HG03025 (cell line): ENCODE data around the gene EDN2.

ENCODE experiments used
- ATAC-seq: cut with Tn5 transposase; IDR thresholded peaks from one replicate; pipeline ENCODE4 v1.9.1; 2021; ENCODE audit warnings: mild to moderate bottlenecking, moderate library complexity; ENCODE audit not compliant: unreplicated experiment, low FRiP score

The EDN2 gene

GRCh38 chr1:41444246-41444645, 40.2 kb downstream of the EDN2 start:
- no peak for ATAC-seq

DNA sequence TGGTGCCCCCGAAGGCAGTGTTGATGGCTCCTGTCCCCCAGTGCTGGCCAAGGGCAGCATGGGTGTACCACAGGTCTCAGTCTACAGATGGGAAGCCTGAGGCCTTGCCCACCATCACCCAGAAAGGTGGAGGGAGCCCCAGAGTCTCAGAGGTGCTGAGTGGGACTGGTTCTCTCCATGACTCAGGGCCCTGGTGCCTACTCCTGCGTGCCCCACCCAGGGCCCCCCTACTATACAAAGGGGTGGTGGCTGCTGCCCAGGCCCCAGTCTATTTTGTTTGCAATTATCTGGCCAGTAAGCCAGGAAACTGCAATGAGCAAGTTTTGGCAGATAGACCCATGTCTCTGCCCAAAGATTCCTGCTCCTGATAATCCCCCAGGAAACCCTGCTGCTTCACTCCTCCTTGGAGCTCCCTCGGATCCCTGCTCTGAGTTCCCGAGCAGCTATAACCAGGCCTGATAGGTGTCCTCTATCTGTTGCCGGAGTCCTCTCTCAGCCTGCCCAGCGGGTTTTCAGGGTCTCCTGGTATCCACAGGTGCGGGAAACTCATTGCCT, 41.7 kb downstream of the EDN2 start:
- no peak for ATAC-seq

GRCh38 chr1:41440321-41441085, 44.0 kb downstream of the EDN2 start:
- ATAC-seq = no peak

GRCh38 chr1:41439234-41439633, 45.2 kb downstream of the EDN2 start:
- ATAC-seq = no peak

- no peak for ATAC-seq
Measured at GRCh38 chr1:41438711-41439110, 45.8 kb downstream of the EDN2 start.

DNA sequence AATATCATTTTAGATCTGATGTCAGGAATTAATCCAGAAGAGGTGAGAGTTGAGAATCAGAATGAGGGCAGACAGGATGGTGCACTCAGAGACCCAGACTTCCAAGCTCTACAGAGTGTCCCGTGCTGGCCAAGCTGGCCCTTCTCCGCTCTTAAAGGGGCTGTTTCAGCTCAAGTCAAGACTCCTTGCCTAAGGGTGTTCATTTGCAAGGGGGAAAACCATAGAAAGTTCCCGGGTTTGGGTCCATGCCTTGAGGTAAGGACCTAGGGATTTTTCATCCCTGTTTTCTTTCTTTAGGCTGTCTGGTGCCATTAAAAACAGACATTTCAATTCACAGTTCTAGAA, 47.5 kb downstream of the EDN2 start:
- no peak for ATAC-seq

DNA sequence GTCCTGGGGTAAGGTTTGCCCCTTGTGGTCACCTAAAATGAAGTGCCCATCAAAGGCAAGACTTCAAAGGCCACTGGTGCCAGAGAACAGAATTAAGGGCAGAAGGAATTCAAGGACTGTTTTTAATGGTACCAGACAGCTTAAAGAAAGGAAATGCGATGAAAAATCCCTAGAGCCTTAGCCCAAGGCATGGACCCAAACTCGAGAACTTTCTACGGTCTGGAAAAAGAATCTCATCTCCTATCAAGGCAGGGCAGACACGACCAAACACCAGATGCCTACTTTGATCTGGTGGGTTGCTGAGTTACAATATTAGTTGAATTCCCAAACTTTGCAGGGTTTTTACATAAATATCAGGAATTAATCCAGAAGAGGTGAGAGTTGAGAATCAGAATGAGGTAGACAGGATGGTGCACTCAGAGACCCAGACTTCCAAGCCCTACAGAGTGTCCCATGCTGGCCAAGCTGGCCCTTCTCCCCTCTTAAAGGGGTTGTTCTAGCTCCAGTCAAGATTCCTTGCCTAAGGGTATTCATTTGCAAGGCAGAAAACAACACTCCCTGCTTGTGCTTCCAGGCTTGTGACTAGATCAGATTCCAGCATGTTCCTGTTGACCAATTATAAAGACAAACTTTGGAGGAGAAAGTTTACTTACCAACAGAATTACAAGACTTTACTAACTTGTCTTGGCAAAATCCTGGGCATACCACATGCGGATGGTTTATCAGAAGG, 48.0 kb downstream of the EDN2 start:
- ATAC-seq = no peak

- no peak for ATAC-seq
Measured at GRCh38 chr1:41435570-41436178, 48.8 kb downstream of the EDN2 start.

GRCh38 chr1:41434748-41435449, 49.6 kb downstream of the EDN2 start:
- ATAC-seq = no peak

DNA sequence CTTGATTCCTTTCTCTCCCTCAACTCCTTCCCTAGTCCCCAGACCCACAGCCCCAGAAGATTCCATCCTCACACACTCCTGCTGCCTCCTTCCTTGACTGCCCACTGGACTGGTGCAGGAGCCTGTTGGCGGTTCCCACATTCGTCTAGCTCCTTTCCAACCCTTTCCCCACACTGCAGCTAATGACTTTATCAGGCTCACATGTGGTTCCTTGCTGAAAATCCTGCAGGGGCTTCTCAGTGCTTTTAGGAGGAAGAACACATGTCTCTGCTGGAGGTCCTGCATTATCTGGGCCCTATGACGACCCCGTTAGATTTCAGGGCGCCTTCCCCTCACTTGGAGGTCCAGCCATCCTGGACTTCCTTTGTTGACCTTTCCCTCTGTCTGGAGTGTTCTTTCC, 50.2 kb downstream of the EDN2 start:
- ATAC-seq = no peak

DNA sequence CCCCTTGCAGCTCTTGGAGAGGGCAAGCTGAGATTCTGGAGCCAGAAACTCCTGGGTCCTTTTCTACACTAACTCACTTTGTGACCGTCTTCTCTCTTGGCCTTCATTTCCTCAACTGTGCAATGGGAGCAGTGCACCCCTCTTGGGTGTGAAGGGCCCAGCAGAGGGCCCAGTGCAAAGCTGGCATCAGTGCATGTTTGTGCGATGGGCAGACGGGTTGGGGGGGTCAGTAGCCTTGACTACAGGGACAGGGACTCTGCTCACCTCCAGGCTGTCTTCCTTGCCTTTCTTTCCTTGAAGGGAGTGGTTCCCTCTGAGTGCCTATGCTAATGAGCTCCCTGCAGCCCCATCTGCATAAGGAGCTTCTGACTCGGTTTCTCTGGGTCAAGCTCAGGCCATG, 51.0 kb downstream of the EDN2 start:
- no peak for ATAC-seq

DNA sequence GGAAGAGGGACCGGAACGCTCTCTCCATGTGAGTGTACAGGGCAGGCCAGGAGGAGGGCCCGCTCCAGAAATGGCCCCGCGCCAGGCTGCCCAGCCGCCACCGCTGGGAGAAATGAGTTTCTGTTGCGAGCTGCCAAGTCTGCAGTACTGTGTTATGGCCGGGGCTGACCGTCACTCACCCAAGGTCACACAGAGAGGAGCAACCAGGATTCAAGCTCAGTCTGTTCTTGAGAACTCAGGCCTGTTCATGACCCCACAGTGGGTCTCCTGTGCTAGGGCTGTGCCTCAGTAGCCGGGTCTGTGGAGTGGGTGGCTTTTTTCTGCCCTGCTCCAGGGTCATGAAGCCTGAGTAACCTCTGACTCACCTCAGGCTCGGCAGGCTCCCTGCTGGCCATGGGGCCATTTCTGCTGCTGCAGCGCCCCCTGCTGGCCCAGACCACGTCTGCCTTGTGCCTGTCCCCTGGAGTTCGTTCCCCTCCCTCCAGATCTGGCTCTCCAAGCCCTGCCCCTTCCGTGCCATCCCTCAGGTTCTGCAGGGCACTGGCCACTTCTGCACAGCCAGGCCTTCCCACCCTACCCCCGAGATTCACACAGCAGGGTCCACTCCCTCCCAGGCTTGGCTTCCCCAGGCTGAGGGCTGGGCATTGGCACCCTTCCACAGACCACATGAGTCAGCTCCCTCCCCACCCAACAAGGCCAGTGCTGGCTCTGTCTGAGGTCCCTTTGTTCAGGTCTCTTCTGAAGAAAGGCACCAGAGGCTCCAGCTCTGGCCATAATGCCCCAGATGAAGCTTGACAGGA, 51.8 kb downstream of the EDN2 start:
- no peak for ATAC-seq

DNA sequence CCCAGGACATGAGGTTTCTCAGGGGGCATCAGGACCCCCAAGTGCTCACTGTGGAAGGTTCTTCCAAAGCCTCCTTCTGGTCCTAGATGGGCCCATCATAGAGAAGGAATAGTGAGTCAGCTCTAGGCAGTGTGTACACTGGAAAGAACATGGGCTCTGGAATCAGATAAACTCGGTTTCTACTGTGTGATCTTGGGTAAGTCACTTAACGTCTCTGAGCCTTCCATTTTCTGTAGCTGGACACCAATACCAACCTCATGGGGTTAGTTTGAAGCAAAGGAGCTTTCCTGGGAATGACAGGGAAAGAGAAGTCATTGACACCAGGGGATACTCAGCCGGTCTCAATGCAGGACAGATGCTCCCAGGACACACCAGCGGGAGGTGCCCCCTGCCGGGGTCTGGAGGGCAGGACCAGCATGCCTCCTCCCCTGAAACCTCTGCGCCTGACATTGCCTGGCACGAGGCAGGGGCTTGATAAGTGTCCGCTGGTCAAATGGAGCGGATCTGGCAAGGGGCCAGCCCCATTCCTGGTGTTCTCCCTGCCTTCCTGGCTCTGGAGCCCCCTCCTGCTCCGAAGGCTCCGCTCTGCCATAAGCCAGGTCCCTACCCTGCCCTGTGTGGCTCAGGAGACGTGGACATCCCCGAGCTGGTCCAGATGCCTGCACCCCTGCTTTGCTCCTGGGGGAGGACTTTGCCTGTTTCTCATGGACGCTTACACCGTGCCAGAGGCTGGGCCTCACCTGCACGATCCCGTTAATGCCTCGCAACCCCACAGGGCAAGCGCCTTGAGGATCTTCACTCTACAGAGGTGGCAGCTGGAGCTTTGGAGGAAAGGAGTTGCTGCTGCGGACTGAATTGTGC, 52.8 kb downstream of the EDN2 start:
- no peak for ATAC-seq

DNA sequence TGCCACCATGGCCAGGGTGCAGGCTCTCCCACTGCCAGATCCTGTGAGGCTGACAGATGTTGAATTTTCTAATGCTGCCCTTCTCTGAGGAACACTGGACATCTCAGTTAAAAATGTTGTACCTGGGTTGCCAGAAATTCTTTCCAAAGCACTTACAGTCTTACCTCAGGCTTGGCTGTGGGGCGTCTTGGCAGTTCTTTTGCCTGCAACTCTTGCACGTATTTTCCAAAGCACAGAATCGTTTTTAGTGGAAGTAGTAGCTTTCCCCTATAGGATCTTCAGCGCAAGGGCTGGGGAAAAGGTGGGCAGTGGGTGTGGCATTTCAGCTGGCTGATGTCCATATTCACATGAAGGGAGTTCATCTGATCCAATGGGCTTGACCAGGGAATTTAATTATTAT, 53.9 kb downstream of the EDN2 start:
- no peak for ATAC-seq

GRCh38 chr1:41430069-41430468, 54.4 kb downstream of the EDN2 start:
- no peak for ATAC-seq

DNA sequence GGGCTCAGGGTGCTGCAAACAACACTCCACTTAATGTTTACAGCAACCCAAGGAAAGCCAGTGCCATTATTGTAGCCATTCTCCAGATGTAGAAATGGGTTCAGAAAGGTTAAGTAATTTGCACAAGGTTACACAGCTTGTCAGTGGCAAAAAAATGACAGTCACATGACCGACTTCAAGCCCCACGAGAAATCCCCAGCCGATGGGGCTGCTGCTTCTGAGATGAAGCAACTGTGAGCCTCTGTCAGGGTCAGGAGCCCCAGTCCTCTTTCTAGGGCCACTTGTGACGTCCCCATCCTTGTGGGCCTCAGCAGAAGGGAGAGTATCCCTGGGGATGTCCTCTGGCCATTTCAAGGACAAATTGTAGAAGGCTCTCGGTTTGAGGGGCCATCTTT, 54.8 kb downstream of the EDN2 start:
- no peak for ATAC-seq
